Measurements from ENCODE around the gene MRPS7.
"Not testable (repeated sequence)": the region's sequence is repeated elsewhere in the genome, so short reads cannot be mapped to it uniquely, and the experiment has no call there.

MRPS7 gene

DNA sequence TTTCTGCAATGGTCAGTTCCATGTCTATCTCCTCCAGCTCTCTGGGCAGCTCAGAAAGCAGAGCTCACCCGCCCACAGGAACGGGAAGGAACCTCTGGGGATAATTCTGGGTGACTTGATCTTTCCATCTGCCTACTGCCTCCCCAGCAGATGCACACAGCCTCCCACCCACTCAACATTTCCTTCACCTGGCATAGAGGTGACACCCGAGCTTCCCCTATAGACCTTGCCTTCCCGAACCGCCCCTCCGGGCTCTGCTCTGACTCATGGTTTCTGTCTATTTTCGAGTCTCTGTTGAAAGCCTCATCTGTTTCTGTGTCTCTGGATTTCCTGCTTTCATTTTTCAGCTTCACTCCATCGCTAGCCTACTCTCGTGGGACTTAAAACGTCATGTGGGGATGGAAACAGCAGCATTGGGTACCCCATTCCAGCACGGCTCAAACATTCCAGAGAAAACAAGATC, 11.6 kb upstream of the MRPS7 start:
- Histone ChIP-seq H3K4me2 (ENCODE audit: low read depth, low read length, poor library complexity, severe bottlenecking) (no peak overlapping the region), H3K9me3 (ENCODE audit: insufficient read depth, low read length) (no peaks in the 10 kb centered on the region), H2AFZ (ENCODE audit: low read depth, low read length, severe bottlenecking) (no peak overlapping the region), H3F3A (ENCODE audit: insufficient read depth) (peaks cover 4% of the 10 kb centered on the region; the same call in 1 of the 2 replicates), H3K9ac (ENCODE audit: low read length) (no peak overlapping the region), H3K27ac (ENCODE audit: low read depth, low read length) (no peak overlapping the region), H4K20me1 (ENCODE audit: low read depth, low read length) (0 out of 2 replicates have a peak, but pooled peaks cover 3% of the 10 kb centered on the region), H3K36me3 (ENCODE audit: low read length) (no peaks in the 10 kb centered on the region), H3K4me3 (ENCODE audit: insufficient read depth, low read length, poor library complexity, severe bottlenecking) (no peak overlapping the region), H3K79me2 (ENCODE audit: insufficient read depth, low read length) (peaks cover 55% of the 10 kb centered on the region), H3K9me2 (replicated peaks; ENCODE audit: insufficient read depth, low read length) (no peaks in the 10 kb centered on the region), H3K27me3 (ENCODE audit: low read length) (no peaks in the 10 kb centered on the region)
- TF ChIP-seq, protein P1, sequence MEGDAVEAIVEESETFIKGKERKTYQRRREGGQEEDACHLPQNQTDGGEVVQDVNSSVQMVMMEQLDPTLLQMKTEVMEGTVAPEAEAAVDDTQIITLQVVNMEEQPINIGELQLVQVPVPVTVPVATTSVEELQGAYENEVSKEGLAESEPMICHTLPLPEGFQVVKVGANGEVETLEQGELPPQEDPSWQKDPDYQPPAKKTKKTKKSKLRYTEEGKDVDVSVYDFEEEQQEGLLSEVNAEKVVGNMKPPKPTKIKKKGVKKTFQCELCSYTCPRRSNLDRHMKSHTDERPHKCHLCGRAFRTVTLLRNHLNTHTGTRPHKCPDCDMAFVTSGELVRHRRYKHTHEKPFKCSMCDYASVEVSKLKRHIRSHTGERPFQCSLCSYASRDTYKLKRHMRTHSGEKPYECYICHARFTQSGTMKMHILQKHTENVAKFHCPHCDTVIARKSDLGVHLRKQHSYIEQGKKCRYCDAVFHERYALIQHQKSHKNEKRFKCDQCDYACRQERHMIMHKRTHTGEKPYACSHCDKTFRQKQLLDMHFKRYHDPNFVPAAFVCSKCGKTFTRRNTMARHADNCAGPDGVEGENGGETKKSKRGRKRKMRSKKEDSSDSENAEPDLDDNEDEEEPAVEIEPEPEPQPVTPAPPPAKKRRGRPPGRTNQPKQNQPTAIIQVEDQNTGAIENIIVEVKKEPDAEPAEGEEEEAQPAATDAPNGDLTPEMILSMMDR (IDR thresholded peaks at IDR 0.05; ENCODE audit: insufficient read depth, low read length, poor library complexity, severe bottlenecking) = no peak
- no peak for TF ChIP-seq EZH2phosphoT487 (conservative IDR thresholded peaks at IDR 0.05; ENCODE audit: low read length)

DNA sequence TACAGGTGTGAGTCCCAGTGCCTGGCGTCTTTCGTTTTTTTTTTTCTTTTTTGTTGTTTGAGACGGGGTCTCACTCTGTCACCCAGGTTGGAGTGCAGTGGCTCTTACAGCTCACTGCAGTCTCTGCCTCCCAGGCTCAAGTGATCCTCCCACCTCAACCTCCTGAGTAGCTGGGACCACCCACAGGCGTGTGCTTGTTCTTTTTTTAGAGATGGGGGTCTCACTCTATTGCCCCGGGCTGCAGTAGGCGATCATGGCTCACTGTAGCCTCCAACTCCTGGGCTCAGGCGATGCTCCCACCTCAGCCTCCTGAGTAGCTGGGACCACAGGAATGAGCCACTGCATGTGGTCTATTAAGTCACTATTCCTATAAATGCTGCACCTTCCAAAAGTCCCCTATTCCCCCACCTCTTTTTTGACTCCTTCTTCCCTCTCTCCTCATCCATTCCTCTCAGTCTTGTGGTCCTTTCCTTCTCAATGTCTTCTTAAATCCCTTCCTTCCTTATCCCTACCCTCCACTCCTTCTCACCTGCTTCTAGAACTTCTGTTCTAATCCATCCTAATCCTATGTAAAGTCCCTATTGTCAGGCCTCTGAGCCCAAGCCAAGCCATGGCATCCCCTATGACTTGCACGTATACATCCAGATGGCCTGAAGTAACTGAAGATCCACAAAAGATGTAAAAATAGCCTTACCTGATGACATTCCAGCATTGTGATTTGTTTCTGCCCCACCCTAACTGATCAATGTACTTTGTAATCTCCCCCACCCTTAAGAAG, 9.5 kb upstream of the MRPS7 start:
- H4K20me1 ChIP-seq (ENCODE audit: low read depth, low read length) = 0 out of 2 replicates have a peak, but pooled peaks cover 3% of the 10 kb centered on the region

DNA sequence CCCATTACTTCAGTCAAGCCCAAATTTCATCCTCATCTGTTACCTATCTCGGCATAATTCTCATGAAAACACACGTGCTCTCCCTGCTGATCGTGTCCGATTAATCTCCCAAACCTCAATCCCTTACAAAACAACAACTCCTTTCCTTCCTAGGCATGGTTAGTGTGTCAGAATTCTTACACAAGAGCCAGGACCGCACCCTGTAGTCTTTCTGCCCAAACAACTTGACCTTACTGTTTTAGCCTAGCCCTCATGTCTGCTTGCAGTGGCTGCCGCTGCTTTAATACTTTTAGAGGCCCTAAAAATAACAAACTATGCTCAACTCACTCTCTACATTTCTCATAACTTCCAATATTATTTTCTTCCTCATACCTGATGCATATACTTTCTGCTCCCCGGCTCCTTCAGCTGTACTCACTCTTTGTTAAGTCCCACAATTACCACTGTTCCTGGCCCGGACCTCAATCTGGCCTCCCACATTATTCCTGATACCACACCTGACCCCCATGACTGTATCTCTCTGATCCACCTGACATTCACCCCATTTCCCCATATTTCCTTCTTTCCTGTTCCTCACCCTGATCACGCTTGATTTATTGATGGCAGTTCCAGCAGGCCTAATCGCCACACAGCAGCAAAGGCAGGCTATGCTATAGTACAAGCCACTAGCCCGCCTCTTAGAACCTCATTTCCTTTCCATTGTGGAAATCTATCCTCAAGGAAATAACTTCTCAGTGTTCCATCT, 5.6 kb upstream of the MRPS7 start:
- peaks cover 59% of the 10 kb centered on the region for H3K79me2 ChIP-seq (ENCODE audit: insufficient read depth, low read length)

More for the DNA sequence above, 9.5 kb upstream of the MRPS7 start:
- Histone ChIP-seq H3K9me3 (ENCODE audit: insufficient read depth, low read length) (no peaks in the 10 kb centered on the region), H2AFZ (ENCODE audit: low read depth, low read length, severe bottlenecking) (no peak overlapping the region), H3K4me2 (ENCODE audit: low read depth, low read length, poor library complexity, severe bottlenecking) (no peak overlapping the region), H3K9me2 (replicated peaks; ENCODE audit: insufficient read depth, low read length) (no peaks in the 10 kb centered on the region), H3K27ac (ENCODE audit: low read depth, low read length) (no peak overlapping the region), H3K4me3 (ENCODE audit: insufficient read depth, low read length, poor library complexity, severe bottlenecking) (no peak overlapping the region), H3F3A (ENCODE audit: insufficient read depth) (peaks cover 4% of the 10 kb centered on the region; the same call in 1 of the 2 replicates), H3K36me3 (ENCODE audit: low read length) (no peaks in the 10 kb centered on the region), H3K27me3 (ENCODE audit: low read length) (no peaks in the 10 kb centered on the region), H3K79me2 (ENCODE audit: insufficient read depth, low read length) (peaks cover 54% of the 10 kb centered on the region), H3K9ac (ENCODE audit: low read length) (no peak overlapping the region)
- no peak for TF ChIP-seq EZH2phosphoT487 (conservative IDR thresholded peaks at IDR 0.05; ENCODE audit: low read length)
- TF ChIP-seq, protein P1 (IDR thresholded peaks at IDR 0.05; ENCODE audit: insufficient read depth, low read length, poor library complexity, severe bottlenecking) = no peak

DNA sequence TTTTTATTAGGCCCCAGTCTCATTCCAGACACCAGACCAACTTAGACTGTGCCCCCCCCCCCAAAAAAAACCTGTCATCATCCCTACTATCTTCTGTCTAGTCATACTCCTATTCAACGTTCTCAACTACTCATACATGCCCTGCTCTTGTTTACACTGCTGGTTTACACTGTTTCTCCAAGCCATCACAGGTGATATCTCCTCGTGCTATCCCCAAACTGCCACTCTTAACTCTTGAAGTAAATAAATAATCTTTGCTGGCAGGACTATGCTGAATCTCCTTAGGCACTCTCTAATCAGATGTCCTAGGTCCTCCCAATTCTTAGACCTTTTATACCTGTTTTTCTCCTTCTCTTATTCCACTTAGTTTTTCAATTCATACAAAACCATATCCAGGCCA, 4.5 kb upstream of the MRPS7 start:
- H3K9me3 ChIP-seq (ENCODE audit: insufficient read depth, low read length); H4K20me1 ChIP-seq (ENCODE audit: low read depth, low read length); H3K9ac ChIP-seq (ENCODE audit: low read length); H3K4me3 ChIP-seq (ENCODE audit: insufficient read depth, low read length, poor library complexity, severe bottlenecking); H2AFZ ChIP-seq (ENCODE audit: low read depth, low read length, severe bottlenecking); H3K27ac ChIP-seq (ENCODE audit: low read depth, low read length); H3F3A ChIP-seq (ENCODE audit: insufficient read depth); H3K36me3 ChIP-seq (ENCODE audit: low read length); H3K27me3 ChIP-seq (ENCODE audit: low read length); H3K4me2 ChIP-seq (ENCODE audit: low read depth, low read length, poor library complexity, severe bottlenecking); H3K9me2 ChIP-seq (replicated peaks; ENCODE audit: insufficient read depth, low read length): not testable (repeated sequence)
- peaks cover 54% of the 10 kb centered on the region for H3K79me2 ChIP-seq (ENCODE audit: insufficient read depth, low read length)

More for the DNA sequence above, 5.6 kb upstream of the MRPS7 start:
- H3F3A ChIP-seq (ENCODE audit: insufficient read depth); H3K9me3 ChIP-seq (ENCODE audit: insufficient read depth, low read length); H3K9ac ChIP-seq (ENCODE audit: low read length); H3K27ac ChIP-seq (ENCODE audit: low read depth, low read length); H3K27me3 ChIP-seq (ENCODE audit: low read length); H3K9me2 ChIP-seq (replicated peaks; ENCODE audit: insufficient read depth, low read length); H3K4me2 ChIP-seq (ENCODE audit: low read depth, low read length, poor library complexity, severe bottlenecking); H3K36me3 ChIP-seq (ENCODE audit: low read length); H2AFZ ChIP-seq (ENCODE audit: low read depth, low read length, severe bottlenecking); H4K20me1 ChIP-seq (ENCODE audit: low read depth, low read length); H3K4me3 ChIP-seq (ENCODE audit: insufficient read depth, low read length, poor library complexity, severe bottlenecking): not testable (repeated sequence)

All from SU-DHL-6 (cell line).